HepG2 (cell line): ENCODE results near the gene PLEKHB1. TPM values are rescaled to one million over a fixed set of nuclear protein-coding genes. Genes with fewer than 3 reads are reported as not detected.

ENCODE experiments used
- ATAC-seq: fragments of 200-7000 bp; cut with Tn5 transposase; 3 replicates; pipeline ENCODE4 v1.9.1; 2020; ENCODE audit warnings: mild to moderate bottlenecking, moderate library complexity
- BruUV-seq: library from RNA; stranded (reverse); fragments of 400-500 nt; replicated peaks from 2 replicates; lab custom pipeline; 2021; lab: Mats Ljungman, UMichigan
- CTCF ChIA-PET: fragments of 300-600 bp; formaldehyde crosslinking; extraction: SDS; loops from one replicate; lab custom pipeline; 2021; ENCODE audit warnings: low total read pairs, inconsistent platforms, low intra/inter-chr PET ratio; lab: Yijun Ruan, JAX
- POLR2A ChIA-PET: fragments of 350-600 bp; sonication (Branson Sonifier 250); formaldehyde crosslinking; loops from one replicate; lab custom pipeline; 2020; ENCODE audit warnings: antibody characterized with exemption, inconsistent platforms; lab: Yijun Ruan, JAX
- DNase-seq: peaks from one replicate; pipeline ENCODE4 v3.0.0-alpha.2; 2015; ENCODE audit warnings: low spot score
- FAIRE-seq: peaks from 3 replicates; lab custom pipeline; 2011; peaks lifted over from hg19 to GRCh38; lab: Jason Lieb, UNC
- H2AFZ ChIP-seq: one replicate; pipeline ENCODE4 v1.6.1; 2011; ENCODE audit warnings: low read length, inconsistent platforms
- H3K27ac ChIP-seq: fragments of 300-600 bp; 3 replicates; pipeline ENCODE4 v1.8.0; 2011; ENCODE audit warnings: mixed run types, mild to moderate bottlenecking, mixed read lengths, low read length, inconsistent platforms; ENCODE audit not compliant: insufficient read depth; ENCODE audit errors: extremely low read length
- H3K27me3 ChIP-seq, 2 experiments: fragments of 200-600 bp in 1 of 2; 2 replicates in 1 of 2; 3 replicates in 1 of 2; pipeline versions ENCODE4 v1.6.0 to v1.8.0; 2011; ENCODE audit warnings: low read length in 2 of 2, mild to moderate bottlenecking in 2 of 2, moderate library complexity in 2 of 2, inconsistent platforms in 1 of 2; ENCODE audit not compliant: insufficient read depth in 2 of 2, control insufficient read depth in 1 of 2
- H3K36me3 ChIP-seq, 2 experiments: fragments of 200-600 bp in 1 of 2; replicated peaks in 1 of 2; 2 replicates in 1 of 2; 3 replicates in 1 of 2; pipeline versions ENCODE4 v1.5.1 to v1.8.0; 2011; ENCODE audit warnings: low read length in 2 of 2, inconsistent platforms in 1 of 2; ENCODE audit not compliant: insufficient read depth in 2 of 2, control insufficient read depth in 1 of 2
- H3K4me1 ChIP-seq: 2 replicates; pipeline ENCODE4 v1.5.1; 2012; ENCODE audit warnings: low read length, inconsistent platforms; ENCODE audit not compliant: insufficient read depth
- H3K4me2 ChIP-seq: 2 replicates; pipeline ENCODE4 v1.6.0; 2011; ENCODE audit warnings: low read depth, low read length, inconsistent platforms
- H3K4me3 ChIP-seq, 3 experiments: fragments of 200-600 bp in 1 of 3; sonication (generic), shearing (Covaris generic) in 1 of 3; replicated peaks in 1 of 3; 2 replicates each; pipeline ENCODE4 v1.5.1; 2011 to 2016; ENCODE audit warnings: low read length in 3 of 3, inconsistent platforms in 2 of 3, low read depth in 2 of 3, mild to moderate bottlenecking in 2 of 3, control low read depth in 1 of 3, mixed read lengths in 1 of 3; ENCODE audit not compliant: insufficient read depth in 1 of 3
- H3K79me2 ChIP-seq: one replicate; pipeline ENCODE4 v1.6.1; 2011; ENCODE audit warnings: low read length, inconsistent platforms; ENCODE audit not compliant: insufficient read depth
- H3K9ac ChIP-seq: 2 replicates; pipeline ENCODE4 v1.6.0; 2011; ENCODE audit warnings: mild to moderate bottlenecking, low read depth, low read length, inconsistent platforms; ENCODE audit not compliant: insufficient read depth
- H3K9me3 ChIP-seq: 2 replicates; pipeline ENCODE4 v1.5.1; 2012; ENCODE audit warnings: mild to moderate bottlenecking, low read length
- H4K20me1 ChIP-seq: 2 replicates; pipeline ENCODE4 v1.6.0; 2011; ENCODE audit warnings: inconsistent platforms, mild to moderate bottlenecking, low read length, moderate library complexity; ENCODE audit not compliant: insufficient read depth
- FOXP1 ChIP-seq, 2 experiments: fragments of 450-650 bp in 1 of 2; IDR thresholded peaks; 2 replicates each; pipeline ENCODE4 v1.6.1; 2017 to 2018; ENCODE audit warnings: antibody characterized with exemption in 1 of 2
- KAT7 ChIP-seq: IDR thresholded peaks from 2 replicates; pipeline ENCODE4 v1.6.1; 2018; ENCODE audit warnings: borderline replicate concordance, missing compliant biosample characterization
- RXRB ChIP-seq: IDR thresholded peaks from 2 replicates; pipeline ENCODE4 v1.6.1; 2016; ENCODE audit warnings: borderline replicate concordance, missing genetic modification reagents, missing compliant biosample characterization
- ZBTB14 ChIP-seq: sonication (generic); formaldehyde crosslinking; IDR thresholded peaks from 2 replicates; pipeline ENCODE4 v1.4.0; 2020; ENCODE audit warnings: missing genetic modification reagents
- ZNF781 ChIP-seq: sonication (generic); formaldehyde crosslinking; IDR thresholded peaks from 2 replicates; pipeline ENCODE4 v1.5.1; 2020; ENCODE audit warnings: borderline replicate concordance, mild to moderate bottlenecking, missing genetic modification reagents; ENCODE audit errors: not compliant biosample characterization
- ZNF83 ChIP-seq: sonication (generic); formaldehyde crosslinking; IDR thresholded peaks from 2 replicates; pipeline ENCODE4 v1.4.0; 2020; ENCODE audit warnings: missing genetic modification reagents, mild to moderate bottlenecking, borderline replicate concordance
- WGBS: methylation state at CpG from one replicate; pipeline ENCODE4 v1.1.6; 2017; ENCODE audit warnings: low lambda C conversion rate; 5-methylcytosine and 5-hydroxymethylcytosine counted together
- in situ Hi-C: cut with HindIII; loops from 2 replicates; pipeline ENCODE4 v1.10.0; 2017; ENCODE audit warnings: low pct_unique_long_range_greater_than_20kb; ENCODE audit not compliant: extremely low pct_ligation_motif_present
- intact Hi-C: fragments of 100-400 bp; cut with micrococcal nuclease; formaldehyde crosslinking; loops from one replicate; pipeline ENCODE4 v1.10.0; 2022; ENCODE audit not compliant: unreplicated experiment
- polyA plus RNA-seq, 8 experiments: library from polyadenylated mRNA; depleted of rRNA in 3 of 8; stranded (reverse) in 7 of 8; unstranded in 1 of 8; fragments of >200 nt; fragmentation: Illumina TruSeq in 4 of 8; extraction: Trizol in 4 of 8; gene quantifications; 2 replicates each; pipeline versions ENCODE4 v1.2.1 to v1.2.3, GENCODE V29; 2011 to 2016; ENCODE audit warnings: low read depth in 4 of 8, missing spikeins in 1 of 8, mixed read lengths in 1 of 8; ENCODE audit not compliant: insufficient read depth in 1 of 8
- total RNA-seq, 5 experiments: library from RNA; depleted of rRNA; stranded (reverse); fragments of >200 nt; fragmentation: Illumina TruSeq; extraction: Trizol; gene quantifications; 2 replicates each; pipeline ENCODE4 v1.2.3, GENCODE V29; 2016; ENCODE audit warnings: low read depth in 1 of 5

PLEKHB1 gene
- total and polyA plus RNA-seq, 2 of the 13 experiments (the other 11 are each of a cell fraction or from before 2014, with no cell fraction given): 68.0 to 99.3 TPM

- ChIA-PET CTCF (interaction anchor here (3.8 kb wide), 1 partner anchor 37 kb away, joined by 59 read pairs; no protein-coding TSS in a partner anchor), POLR2A (no interaction called here)
- H3K4me3 ChIP-seq: no peak overlapping the region
- 0 out of 5 replicates have a peak, but pooled peaks cover 0 to 6% of the 10 kb centered on the region in 2 experiments for H3K27me3 ChIP-seq
- H3K9me3 ChIP-seq: no peaks in the 10 kb centered on the region
- in situ Hi-C loops: loop anchor here (10.0 kb wide), 1 partner anchor 219 kb away; no protein-coding TSS in a partner anchor
- no peak overlapping the region for H2AFZ ChIP-seq
- intact Hi-C loops: loop anchor here (2.0 to 10.0 kb wide), 2 partner anchors 29 to 219 kb away; no protein-coding TSS in a partner anchor
- ATAC-seq: no peak
- TF ChIP-seq FOXP1 (IDR thresholded peaks at IDR 0.05) (no peak), FOXP1 (CRISPR knock-in tag; IDR thresholded peaks at IDR 0.05) (no peak), ZBTB14 (CRISPR knock-in tag) (no peak), KAT7 (CRISPR knock-in tag) (no peak), RXRB (CRISPR knock-in tag) (no peak), ZNF781 (CRISPR knock-in tag) (no peak), ZNF83 (CRISPR knock-in tag) (no peak)
- TF ChIP-seq, all 625 proteins: peak for 0
- Histone ChIP-seq H4K20me1 (no peaks in the 10 kb centered on the region), H3K4me1 (peaks cover 13% of the 10 kb centered on the region), H3K9ac (no peak overlapping the region), H3K36me3 (no peaks in the 10 kb centered on the region), H3K79me2 (no peaks in the 10 kb centered on the region), H3K27ac (no peak overlapping the region), H3K4me2 (no peak overlapping the region)
- no peak for FAIRE-seq
- no TSS peak for BruUV-seq
- whole genome bisulfite sequencing: 38% methylated on average over 3 of the region's 3 CpGs
- no peak for DNase-seq
Measured at GRCh38 chr11:73623686-73624085, 22.7 kb upstream of the PLEKHB1 start.
